ENCODE measurements around the gene ALG2.

ALG2 gene

GRCh38 chr9:99190597-99191283, 31.0 kb downstream of the ALG2 start:
- DNase-seq, result no peak

GRCh38 chr9:99189887-99190596, 31.7 kb downstream of the ALG2 start:
- no peak for DNase-seq

GRCh38 chr9:99189186-99189585, 32.6 kb downstream of the ALG2 start:
- no peak for DNase-seq

GRCh38 chr9:99187311-99187710, 34.4 kb downstream of the ALG2 start:
- DNase-seq, result no peak

- no peak for DNase-seq
Observed at GRCh38 chr9:99185934-99186333, 35.8 kb downstream of the ALG2 start.

- DNase-seq, result no peak
Observed at GRCh38 chr9:99185348-99185632, 36.5 kb downstream of the ALG2 start.

GRCh38 chr9:99184475-99185347, 37.0 kb downstream of the ALG2 start:
- DNase-seq, result peak; percentile 76

GRCh38 chr9:99184110-99184474, 37.6 kb downstream of the ALG2 start:
- no peak for DNase-seq

GRCh38 chr9:99183616-99184015, 38.1 kb downstream of the ALG2 start:
- no peak for DNase-seq

GRCh38 chr9:99182356-99182755, 39.4 kb downstream of the ALG2 start:
- no peak for DNase-seq

- DNase-seq, result no peak
Observed at GRCh38 chr9:99181621-99182020, 40.1 kb downstream of the ALG2 start.

GRCh38 chr9:99181206-99181605, 40.5 kb downstream of the ALG2 start:
- DNase-seq, result no peak

GRCh38 chr9:99180662-99181061, 41.1 kb downstream of the ALG2 start:
- no peak for DNase-seq

GRCh38 chr9:99180199-99180598, 41.5 kb downstream of the ALG2 start:
- no peak for DNase-seq

GRCh38 chr9:99178912-99179872, 42.5 kb downstream of the ALG2 start:
- DNase-seq, result no peak

- no peak for DNase-seq
Observed at GRCh38 chr9:99177576-99178366, 44.0 kb downstream of the ALG2 start.

GRCh38 chr9:99176527-99177013, 45.2 kb downstream of the ALG2 start:
- DNase-seq, result no peak

- DNase-seq, result no peak
Observed at GRCh38 chr9:99173570-99174504, 47.9 kb downstream of the ALG2 start.

GRCh38 chr9:99172124-99173091, 49.3 kb downstream of the ALG2 start:
- peak; percentile 87 for DNase-seq

Data from NCI-H2171 (cell line).